Activated CD4-positive, CD25-positive, alpha-beta regulatory T cell treated with anti-CD3 and anti-CD28 coated beads, Interleukin-2, amount 50 U/mL, for 72 hours (primary cell): Measurements from ENCODE around the gene MACROD2.

Source experiments
- DNase-seq: peaks from one replicate; pipeline ENCODE4 v3.0.0; 2021

Gene MACROD2

GRCh38 chr20:15205719-15206118, 1210.4 kb downstream of the MACROD2 start:
- DNase-seq = no peak

- DNase-seq = no peak
Observed at GRCh38 chr20:15209537-15209936, 1214.2 kb downstream of the MACROD2 start.

- no peak for DNase-seq
Observed at GRCh38 chr20:15214051-15214450, 1218.7 kb downstream of the MACROD2 start.

GRCh38 chr20:15220009-15220656, 1224.8 kb downstream of the MACROD2 start:
- DNase-seq = no peak

- DNase-seq = no peak
Observed at GRCh38 chr20:15220778-15221565, 1225.7 kb downstream of the MACROD2 start.

- no peak for DNase-seq
Observed at GRCh38 chr20:15222502-15223330, 1227.4 kb downstream of the MACROD2 start.

GRCh38 chr20:15224199-15224598, 1228.9 kb downstream of the MACROD2 start:
- no peak for DNase-seq

- no peak for DNase-seq
Observed at GRCh38 chr20:15227102-15227501, 1231.8 kb downstream of the MACROD2 start.

GRCh38 chr20:15232243-15232642, 1236.9 kb downstream of the MACROD2 start:
- no peak for DNase-seq

GRCh38 chr20:15235471-15236198, 1240.3 kb downstream of the MACROD2 start:
- DNase-seq = no peak

- no peak for DNase-seq
Observed at GRCh38 chr20:15236812-15237211, 1241.5 kb downstream of the MACROD2 start.

GRCh38 chr20:15239542-15240206, 1244.4 kb downstream of the MACROD2 start:
- no peak for DNase-seq

GRCh38 chr20:15240801-15241200, 1245.5 kb downstream of the MACROD2 start:
- DNase-seq = no peak

- no peak for DNase-seq
Observed at GRCh38 chr20:15241681-15242080, 1246.4 kb downstream of the MACROD2 start.

GRCh38 chr20:15242773-15243172, 1247.5 kb downstream of the MACROD2 start:
- DNase-seq = no peak

GRCh38 chr20:15245896-15246295, 1250.6 kb downstream of the MACROD2 start:
- no peak for DNase-seq

GRCh38 chr20:15248618-15249395, 1253.5 kb downstream of the MACROD2 start:
- DNase-seq = no peak

GRCh38 chr20:15251171-15251570, 1255.9 kb downstream of the MACROD2 start:
- no peak for DNase-seq

GRCh38 chr20:15252304-15252703, 1257.0 kb downstream of the MACROD2 start:
- no peak for DNase-seq

GRCh38 chr20:15253431-15253830, 1258.1 kb downstream of the MACROD2 start:
- no peak for DNase-seq
